HG02870 (cell line): ENCODE results near the gene LUC7L3.
A peak's percentile ranks its signal among the peaks of the same experiment; 100 is the strongest.

Source experiments
- ATAC-seq: cut with Tn5 transposase; IDR thresholded peaks from one replicate; pipeline ENCODE4 v1.9.1; 2021; ENCODE audit warnings: mild to moderate bottlenecking, moderate library complexity; ENCODE audit not compliant: unreplicated experiment

LUC7L3 gene

DNA sequence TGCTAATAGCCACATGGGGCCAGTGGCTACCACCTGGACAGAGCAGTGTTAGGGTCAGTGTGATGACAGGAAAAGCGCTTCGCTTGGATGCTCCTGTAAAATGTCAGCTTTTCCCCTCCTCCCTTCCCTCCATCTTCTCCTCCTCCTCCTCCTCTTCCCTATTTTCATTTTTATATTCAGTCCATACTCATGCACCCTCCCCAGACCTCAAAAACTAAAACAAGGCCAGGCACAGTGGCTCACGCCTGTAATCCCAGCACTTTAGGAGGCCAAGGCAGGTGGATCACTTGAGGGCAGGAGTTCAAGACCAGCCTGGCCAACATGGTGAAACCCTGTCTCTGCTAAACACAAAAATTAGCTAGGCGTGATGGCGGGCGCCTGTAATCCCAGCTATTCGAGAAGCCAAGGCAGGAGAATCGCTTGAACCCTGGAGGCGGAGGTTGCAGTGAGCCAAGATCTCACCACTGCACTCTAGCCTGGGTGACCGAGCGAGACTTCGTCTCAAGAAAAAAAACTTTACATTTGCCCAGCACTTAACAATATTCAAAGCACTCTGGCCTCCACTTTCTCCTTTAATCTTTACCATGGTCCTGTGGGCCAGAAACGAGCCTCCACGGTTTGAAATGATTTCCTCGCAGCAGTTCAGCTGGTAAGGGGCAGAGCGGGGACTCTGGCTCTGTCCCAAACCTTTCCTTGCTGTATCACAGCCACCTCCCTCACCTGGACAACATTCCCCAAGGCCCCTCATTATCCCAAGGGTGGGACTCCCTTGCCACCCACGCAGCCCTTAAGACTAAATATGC, 33.5 kb upstream of the LUC7L3 start:
- ATAC-seq = no peak

GRCh38 chr17:50686494-50687199, 32.8 kb upstream of the LUC7L3 start:
- no peak for ATAC-seq

DNA sequence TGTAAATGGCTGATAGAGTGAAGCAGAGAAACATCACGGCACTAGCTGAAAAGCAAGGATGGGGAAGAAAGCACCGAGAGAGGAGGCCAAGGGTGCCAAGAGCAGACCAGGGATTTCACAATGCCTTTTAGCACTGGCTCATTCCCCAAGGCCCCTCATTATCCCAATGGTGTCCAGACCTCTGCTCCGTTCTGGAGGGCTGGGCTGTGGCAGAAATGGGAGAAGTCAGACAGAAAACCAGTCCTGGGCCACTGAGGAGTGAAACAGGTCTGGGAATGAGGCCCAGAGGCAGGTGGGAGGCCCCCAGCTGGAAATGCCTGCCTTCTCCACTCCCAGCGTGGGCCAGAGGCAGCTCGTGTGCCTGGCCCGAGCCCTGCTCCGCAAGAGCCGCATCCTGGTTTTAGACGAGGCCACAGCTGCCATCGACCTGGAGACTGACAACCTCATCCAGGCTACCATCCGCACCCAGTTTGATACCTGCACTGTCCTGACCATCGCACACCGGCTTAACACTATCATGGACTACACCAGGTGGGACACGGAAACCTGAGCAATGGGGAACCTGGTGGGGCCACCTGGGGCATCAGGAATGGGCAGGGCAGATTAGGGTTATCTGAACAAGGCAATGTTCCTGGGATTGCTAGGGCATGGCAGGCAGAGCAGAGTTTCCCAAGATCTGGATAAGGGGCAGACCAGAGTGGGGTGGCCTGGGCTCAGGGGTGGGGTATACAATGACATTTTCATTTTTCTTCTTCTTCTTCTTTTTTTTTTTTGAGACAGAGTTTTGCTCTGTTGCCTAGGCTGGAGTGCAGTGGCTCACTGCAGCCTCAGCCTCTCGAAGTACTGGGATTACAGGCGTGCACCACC, 32.0 kb upstream of the LUC7L3 start:
- ATAC-seq = no peak

GRCh38 chr17:50688245-50688644, 31.2 kb upstream of the LUC7L3 start:
- ATAC-seq = no peak

DNA sequence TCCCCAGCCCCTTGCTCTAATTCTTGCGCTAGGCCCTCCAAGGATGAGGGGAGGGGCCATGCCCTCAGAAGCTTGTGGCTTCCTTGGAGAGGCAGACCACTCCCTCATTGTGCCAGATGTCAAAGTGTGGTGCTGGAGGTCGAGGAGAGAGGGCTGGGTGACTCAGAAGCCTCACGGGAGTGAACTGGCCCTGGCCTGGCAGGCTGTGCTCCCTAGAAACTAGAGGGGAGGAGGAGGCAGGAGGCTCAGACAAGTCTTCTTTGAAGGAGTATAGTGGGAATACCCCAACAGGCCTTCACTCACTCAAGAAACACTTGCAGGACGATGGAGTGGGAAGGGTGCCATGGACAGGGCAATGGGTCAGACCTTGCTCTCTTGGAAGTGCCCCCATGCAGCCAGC, 30.2 kb upstream of the LUC7L3 start:
- ATAC-seq = no peak

GRCh38 chr17:50689956-50690886, 29.2 kb upstream of the LUC7L3 start:
- no peak for ATAC-seq

DNA sequence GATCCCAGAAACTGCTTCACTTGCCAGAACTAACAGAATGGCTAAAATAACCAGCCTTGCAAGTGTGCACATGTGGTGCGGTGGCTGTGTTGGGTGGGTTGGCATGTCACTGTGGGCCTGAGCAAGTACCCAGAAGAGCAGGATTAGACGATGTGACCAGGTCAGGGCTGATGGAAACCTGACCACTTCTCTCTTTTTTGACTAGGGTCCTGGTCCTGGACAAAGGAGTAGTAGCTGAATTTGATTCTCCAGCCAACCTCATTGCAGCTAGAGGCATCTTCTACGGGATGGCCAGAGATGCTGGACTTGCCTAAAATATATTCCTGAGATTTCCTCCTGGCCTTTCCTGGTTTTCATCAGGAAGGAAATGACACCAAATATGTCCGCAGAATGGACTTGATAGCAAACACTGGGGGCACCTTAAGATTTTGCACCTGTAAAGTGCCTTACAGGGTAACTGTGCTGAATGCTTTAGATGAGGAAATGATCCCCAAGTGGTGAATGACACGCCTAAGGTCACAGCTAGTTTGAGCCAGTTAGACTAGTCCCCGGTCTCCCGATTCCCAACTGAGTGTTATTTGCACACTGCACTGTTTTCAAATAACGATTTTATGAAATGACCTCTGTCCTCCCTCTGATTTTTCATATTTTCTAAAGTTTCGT, 28.4 kb upstream of the LUC7L3 start:
- ATAC-seq = no peak

- ATAC-seq = no peak
Observed at GRCh38 chr17:50691550-50692447, 27.6 kb upstream of the LUC7L3 start.

GRCh38 chr17:50692448-50693035, 26.9 kb upstream of the LUC7L3 start:
- no peak for ATAC-seq

- no peak for ATAC-seq
Observed at GRCh38 chr17:50693036-50693682, 26.2 kb upstream of the LUC7L3 start.

DNA sequence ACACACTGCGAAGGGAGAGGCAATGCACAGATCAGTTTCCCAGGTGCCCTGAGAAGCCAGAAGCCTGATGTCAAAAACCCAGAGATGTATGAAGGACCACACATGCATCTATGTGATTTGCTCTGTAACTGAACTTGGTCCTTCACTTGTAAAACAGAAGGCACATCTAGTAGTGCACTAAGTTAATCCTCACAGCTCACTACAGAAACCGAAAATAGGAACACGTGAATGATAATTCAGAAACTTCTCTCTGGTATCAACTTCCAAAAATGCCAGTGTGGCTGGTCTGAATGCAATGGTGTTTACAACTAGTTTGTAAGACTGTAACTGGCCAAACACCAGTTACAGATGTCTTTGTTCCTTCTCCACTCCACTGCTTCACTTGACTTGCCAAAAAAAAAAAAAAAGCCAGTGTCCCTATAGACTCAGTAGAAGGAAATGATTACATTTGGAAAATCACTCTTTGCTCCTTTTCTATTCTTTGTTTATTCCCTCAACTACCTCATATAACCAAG, 23.0 kb upstream of the LUC7L3 start:
- ATAC-seq = no peak

DNA sequence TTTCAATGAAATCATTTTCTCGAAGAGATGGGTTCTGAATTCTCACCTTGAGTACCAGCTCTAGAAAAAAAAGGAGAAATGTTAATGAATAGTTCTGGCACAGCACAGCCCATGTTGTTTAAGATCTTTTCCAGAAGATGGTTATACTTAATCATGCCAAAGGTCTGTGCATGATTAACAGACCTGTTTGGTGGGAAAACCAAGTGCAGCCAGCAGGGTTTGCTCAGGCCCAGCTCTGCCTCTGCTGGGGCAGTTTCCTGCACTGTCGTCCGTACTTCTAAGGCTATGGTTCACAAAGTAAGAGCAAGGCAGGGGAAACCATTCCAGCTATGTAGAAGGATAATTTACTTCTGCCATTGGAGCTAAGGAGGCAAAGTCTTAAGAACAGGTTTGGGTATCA, 22.3 kb upstream of the LUC7L3 start:
- no peak for ATAC-seq

GRCh38 chr17:50697663-50698272, 21.6 kb upstream of the LUC7L3 start:
- ATAC-seq = no peak

GRCh38 chr17:50699410-50699809, 20.0 kb upstream of the LUC7L3 start:
- no peak for ATAC-seq

- ATAC-seq = no peak
Observed at GRCh38 chr17:50703162-50703561, 16.2 kb upstream of the LUC7L3 start.

- peak; percentile 71 for ATAC-seq
Observed at GRCh38 chr17:50707289-50708049, 11.9 kb upstream of the LUC7L3 start, which contains the start of gene ANKRD40. Gene ANKRD40 (minus strand): TSS chr17:50707914. CDS start chr17:50707654, 260 bp downstream.
